Activated CD8-positive, alpha-beta T cell treated with anti-CD3 and anti-CD28 coated beads for 36 hours (primary cell): Measurements from ENCODE around the gene OR10R2. TPM values are rescaled to one million over a fixed set of nuclear protein-coding genes. Genes with fewer than 3 reads are reported as not detected.

Experiments
- ATAC-seq: fragments of 200-7000 bp; cut with Tn5 transposase; one replicate; pipeline ENCODE4 v1.10.0; 2021; ENCODE audit warnings: mild to moderate bottlenecking, moderate library complexity
- CTCF ChIA-PET: fragments of 350-600 bp; sonication (Branson Sonifier 250); formaldehyde crosslinking; loops from one replicate; lab custom pipeline; 2021; ENCODE audit warnings: antibody characterized with exemption; lab: Charles Lee
- POLR2A ChIA-PET: fragments of 350-600 bp; sonication (Branson Sonifier 250); formaldehyde crosslinking; loops from one replicate; lab custom pipeline; 2021; ENCODE audit warnings: antibody characterized with exemption; lab: Charles Lee
- DNase-seq: peaks from one replicate; pipeline ENCODE4 v3.0.0-alpha.2; 2020
- H3K27ac Mint-ChIP-seq: one replicate; pipeline ENCODE4 v1.8.0; 2021; ENCODE audit warnings: mild to moderate bottlenecking, mixed read lengths
- H3K27me3 Mint-ChIP-seq: one replicate; pipeline ENCODE4 v1.8.0; 2021; ENCODE audit warnings: mixed read lengths
- H3K36me3 Mint-ChIP-seq: one replicate; pipeline ENCODE4 v1.8.0; 2021; ENCODE audit warnings: low read depth, mixed read lengths
- H3K4me1 Mint-ChIP-seq: one replicate; pipeline ENCODE4 v1.8.0; 2021; ENCODE audit warnings: low read depth, mixed read lengths
- H3K4me3 Mint-ChIP-seq: one replicate; pipeline ENCODE4 v1.8.0; 2021; ENCODE audit warnings: mild to moderate bottlenecking, moderate library complexity, mixed read lengths
- H3K9me3 Mint-ChIP-seq: one replicate; pipeline ENCODE4 v1.8.0; 2021; ENCODE audit warnings: mixed read lengths
- intact Hi-C: fragments of 100-400 bp; cut with micrococcal nuclease; formaldehyde crosslinking; loops from one replicate; pipeline ENCODE4 v1.10.0; 2022
- total RNA-seq, 2 experiments: library from RNA; stranded (reverse); gene quantifications; one replicate each; pipeline ENCODE4 v1.2.3, GENCODE V29; 2021
- TF ChIP-seq, protein P1 (sequence below): fragments of 200-600 bp; IDR thresholded peaks from one replicate; pipeline ENCODE4 v1.8.0; 2022; ENCODE audit warnings: antibody characterized with exemption, mild to moderate bottlenecking

OR10R2 gene
- total RNA-seq, 2 experiments from 2014 or later = not detected

GRCh38 chr1:158520955-158521665, 49.1 kb downstream of the OR10R2 start:
- Mint-ChIP-seq H3K4me3 (no peak overlapping the region), H3K36me3 (no peaks in the 10 kb centered on the region), H3K27me3 (peaks cover 17% of the 10 kb centered on the region), H3K9me3 (no peaks in the 10 kb centered on the region), H3K4me1 (no peaks in the 10 kb centered on the region), H3K27ac (no peak overlapping the region)
- DNase-seq (no peak), ATAC-seq (no peak)
- TF ChIP-seq, protein P1, sequence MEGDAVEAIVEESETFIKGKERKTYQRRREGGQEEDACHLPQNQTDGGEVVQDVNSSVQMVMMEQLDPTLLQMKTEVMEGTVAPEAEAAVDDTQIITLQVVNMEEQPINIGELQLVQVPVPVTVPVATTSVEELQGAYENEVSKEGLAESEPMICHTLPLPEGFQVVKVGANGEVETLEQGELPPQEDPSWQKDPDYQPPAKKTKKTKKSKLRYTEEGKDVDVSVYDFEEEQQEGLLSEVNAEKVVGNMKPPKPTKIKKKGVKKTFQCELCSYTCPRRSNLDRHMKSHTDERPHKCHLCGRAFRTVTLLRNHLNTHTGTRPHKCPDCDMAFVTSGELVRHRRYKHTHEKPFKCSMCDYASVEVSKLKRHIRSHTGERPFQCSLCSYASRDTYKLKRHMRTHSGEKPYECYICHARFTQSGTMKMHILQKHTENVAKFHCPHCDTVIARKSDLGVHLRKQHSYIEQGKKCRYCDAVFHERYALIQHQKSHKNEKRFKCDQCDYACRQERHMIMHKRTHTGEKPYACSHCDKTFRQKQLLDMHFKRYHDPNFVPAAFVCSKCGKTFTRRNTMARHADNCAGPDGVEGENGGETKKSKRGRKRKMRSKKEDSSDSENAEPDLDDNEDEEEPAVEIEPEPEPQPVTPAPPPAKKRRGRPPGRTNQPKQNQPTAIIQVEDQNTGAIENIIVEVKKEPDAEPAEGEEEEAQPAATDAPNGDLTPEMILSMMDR = no peak
- intact Hi-C loops = loop anchor here (10.0 kb wide), 1 partner anchor 316 kb away; no protein-coding TSS in a partner anchor
- CTCF ChIA-PET = interaction anchor here (1.4 kb wide), 1 partner anchor 10 kb away, joined by 3 read pairs; no protein-coding TSS in a partner anchor
- POLR2A ChIA-PET = no interaction called here

- intact Hi-C loops = loop anchor here (10.0 kb wide), 1 partner anchor 317 kb away; no protein-coding TSS in a partner anchor
- Mint-ChIP-seq H3K9me3 (no peaks in the 10 kb centered on the region), H3K27ac (no peak overlapping the region), H3K4me1 (no peaks in the 10 kb centered on the region), H3K36me3 (no peaks in the 10 kb centered on the region), H3K27me3 (peaks cover 17% of the 10 kb centered on the region), H3K4me3 (no peak overlapping the region)
- ATAC-seq (no peak), DNase-seq (no peak)
- TF ChIP-seq, protein P1 = no peak
- ChIA-PET CTCF (no interaction called here), POLR2A (no interaction called here)
These were observed 49.6 kb downstream of the OR10R2 start for GRCh38 chr1:158521666-158522058.

DNA sequence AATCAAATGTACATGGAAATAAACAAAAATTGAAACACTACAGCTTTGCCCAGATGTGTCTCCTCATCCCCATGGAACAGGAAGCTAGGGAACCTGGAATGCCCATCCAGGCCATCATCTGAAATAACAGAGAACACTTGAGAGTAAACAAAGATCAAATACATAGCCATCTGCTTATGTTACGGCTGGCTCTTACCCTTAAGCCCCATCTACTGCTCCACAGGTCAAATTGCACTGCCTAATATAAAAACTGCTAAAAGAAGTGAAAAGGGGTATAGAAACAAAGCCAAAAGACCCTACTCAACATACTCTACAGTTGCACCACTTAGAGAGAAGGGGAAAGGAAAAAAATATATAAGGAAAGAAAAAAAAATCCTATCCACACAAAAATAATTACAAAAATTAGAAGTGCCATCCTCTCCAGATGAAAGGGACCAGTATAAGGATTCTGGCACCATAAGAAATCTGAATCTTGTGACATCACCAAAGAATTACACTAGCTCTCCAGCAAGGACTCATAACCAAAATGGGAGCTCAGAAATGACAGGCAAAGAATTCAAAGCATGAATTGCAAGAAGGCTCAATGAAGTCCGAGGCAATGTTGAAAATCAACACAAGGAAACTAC, 55.3 kb downstream of the OR10R2 start:
- H3K36me3 Mint-ChIP-seq = no peaks in the 10 kb centered on the region
- H3K27me3 Mint-ChIP-seq = peaks cover 14% of the 10 kb centered on the region
- peak; percentile 3 for DNase-seq
- peak; percentile 42 for ATAC-seq
- ChIA-PET CTCF (interaction anchor here (1.4 to 2.1 kb wide), 3 partner anchors 11 to 323 kb away, joined by 3 to 9 read pairs (median 6); no protein-coding TSS in a partner anchor), POLR2A (no interaction called here)
- TF ChIP-seq, protein P1 = peak; percentile 64
- no peak overlapping the region for H3K27ac Mint-ChIP-seq
- intact Hi-C loops = loop anchor here (10.0 kb wide), 1 partner anchor 323 kb away; no protein-coding TSS in a partner anchor
- H3K9me3 Mint-ChIP-seq = no peaks in the 10 kb centered on the region
- no peaks in the 10 kb centered on the region for H3K4me1 Mint-ChIP-seq
- no peak overlapping the region for H3K4me3 Mint-ChIP-seq

Other genes with a start within 250 kb of the OR10R2 start
- under 1 TPM in 1 of 2 experiments, not detected in 1; 0.16 TPM for gene CD1A, start 217.8 kb upstream of the OR10R2 start, total RNA-seq
- under 1 TPM; 0.25 to 0.65 TPM for gene CD1C, start 182.3 kb upstream of the OR10R2 start, total RNA-seq
- not detected for gene CD1B, start 140.7 kb upstream of the OR10R2 start, total RNA-seq
- not detected for gene CD1E, start 118.3 kb upstream of the OR10R2 start, total RNA-seq
- not detected for gene OR10T2, start 72.8 kb upstream of the OR10R2 start, total RNA-seq
- gene OR10K2, start 46.0 kb upstream of the OR10R2 start, total RNA-seq = not detected
- gene OR10K1, start 10.4 kb upstream of the OR10R2 start, total RNA-seq = not detected
- not detected for gene OR6Y1, start 82.2 kb downstream of the OR10R2 start, total RNA-seq
- not detected for gene OR6P1, start 98.4 kb downstream of the OR10R2 start, total RNA-seq
- not detected for gene OR10X1, start 107.7 kb downstream of the OR10R2 start, total RNA-seq
- not detected for gene OR10Z1, start 133.0 kb downstream of the OR10R2 start, total RNA-seq
- gene SPTA1, start 214.5 kb downstream of the OR10R2 start, total RNA-seq = under 1 TPM in 1 of 2 experiments, not detected in 1; 0.31 TPM
- not detected for gene OR6K2, start 228.4 kb downstream of the OR10R2 start, total RNA-seq
- not detected for gene OR6K3, start 248.5 kb downstream of the OR10R2 start, total RNA-seq